ENCODE measurements around the gene TMEM63A.

DNA sequence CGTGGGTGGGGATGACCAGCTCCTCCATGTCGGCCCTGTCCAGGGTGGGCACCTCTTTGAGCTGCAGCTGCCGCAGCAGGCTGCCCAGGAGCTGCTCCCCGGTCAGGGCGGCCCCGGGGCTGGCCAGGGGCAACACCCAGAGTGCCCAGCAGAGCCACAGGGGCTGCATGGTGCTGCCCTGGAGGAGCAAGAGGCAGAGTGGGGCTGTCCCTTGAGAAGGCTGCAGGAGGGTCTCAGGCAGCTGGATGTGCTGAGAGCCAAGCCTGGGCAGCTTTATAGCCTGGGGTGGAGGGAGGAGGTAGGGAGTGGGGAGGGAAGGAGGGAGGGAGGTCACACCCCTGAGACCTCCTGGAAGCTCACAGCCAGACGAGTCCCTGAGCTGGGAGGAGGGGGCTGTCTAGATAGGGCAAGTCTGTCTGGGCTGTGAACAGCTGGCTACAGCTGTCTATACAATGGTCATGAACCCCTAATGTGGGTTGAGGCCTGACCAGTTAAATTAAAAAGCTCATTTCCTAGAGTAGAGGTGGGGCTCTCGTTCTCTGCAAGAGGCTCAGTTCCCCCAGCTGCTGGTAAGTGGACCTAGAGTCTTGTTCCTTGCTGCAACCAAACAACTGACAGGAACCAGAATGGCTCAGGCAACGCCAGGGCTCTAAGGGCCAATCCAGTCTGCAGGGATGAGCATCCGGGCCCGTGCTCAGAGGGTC is 6.9 kb upstream of the TMEM63A start, which contains the start of gene LEFTY1:
- TF ChIP-seq, protein P1, sequence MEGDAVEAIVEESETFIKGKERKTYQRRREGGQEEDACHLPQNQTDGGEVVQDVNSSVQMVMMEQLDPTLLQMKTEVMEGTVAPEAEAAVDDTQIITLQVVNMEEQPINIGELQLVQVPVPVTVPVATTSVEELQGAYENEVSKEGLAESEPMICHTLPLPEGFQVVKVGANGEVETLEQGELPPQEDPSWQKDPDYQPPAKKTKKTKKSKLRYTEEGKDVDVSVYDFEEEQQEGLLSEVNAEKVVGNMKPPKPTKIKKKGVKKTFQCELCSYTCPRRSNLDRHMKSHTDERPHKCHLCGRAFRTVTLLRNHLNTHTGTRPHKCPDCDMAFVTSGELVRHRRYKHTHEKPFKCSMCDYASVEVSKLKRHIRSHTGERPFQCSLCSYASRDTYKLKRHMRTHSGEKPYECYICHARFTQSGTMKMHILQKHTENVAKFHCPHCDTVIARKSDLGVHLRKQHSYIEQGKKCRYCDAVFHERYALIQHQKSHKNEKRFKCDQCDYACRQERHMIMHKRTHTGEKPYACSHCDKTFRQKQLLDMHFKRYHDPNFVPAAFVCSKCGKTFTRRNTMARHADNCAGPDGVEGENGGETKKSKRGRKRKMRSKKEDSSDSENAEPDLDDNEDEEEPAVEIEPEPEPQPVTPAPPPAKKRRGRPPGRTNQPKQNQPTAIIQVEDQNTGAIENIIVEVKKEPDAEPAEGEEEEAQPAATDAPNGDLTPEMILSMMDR (IDR thresholded peaks at IDR 0.05) = no peak
- TF ChIP-seq TCF7L2 (IDR thresholded peaks at IDR 0.05; ENCODE audit: low read depth, low read length) = no peak

Data from Panc1 (cell line).